ENCODE results near the gene RASGRP1.

Gene RASGRP1

DNA sequence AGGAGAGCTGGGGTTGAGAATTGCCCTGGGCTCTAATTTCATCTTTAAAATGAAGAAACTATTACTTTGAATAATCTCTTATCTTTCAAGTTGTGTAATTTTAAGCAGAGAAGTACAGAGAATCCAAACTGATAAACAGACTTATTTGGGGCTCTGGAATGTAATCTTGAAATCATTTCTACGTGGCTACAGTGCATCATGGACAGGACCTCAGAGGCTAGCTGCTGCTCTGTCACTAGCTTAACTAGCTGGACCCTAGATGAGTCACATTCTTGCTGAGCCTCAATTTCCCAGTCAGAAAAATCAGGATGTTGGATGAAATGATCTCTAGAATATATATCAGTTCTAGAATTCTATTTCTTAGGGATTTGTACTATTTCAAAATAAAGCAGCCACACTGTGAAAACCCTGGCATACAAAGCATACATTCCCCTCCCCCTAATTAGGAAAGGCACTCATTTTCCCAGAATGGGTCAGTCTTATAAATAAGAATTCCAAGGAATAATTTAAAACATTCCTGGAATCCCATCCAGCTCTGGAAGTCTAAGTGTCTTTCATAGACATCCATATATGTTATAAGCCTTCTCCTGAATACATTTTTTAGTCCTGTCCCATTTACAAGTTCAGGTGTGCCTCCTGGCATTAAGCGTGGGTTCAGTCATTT lies 47.2 kb downstream of the RASGRP1 start:
- no peak for DNase-seq (ENCODE audit: low read depth)
- H3K4me3 ChIP-seq (ENCODE audit: low read depth, low read length), result no peak overlapping the region

DNA sequence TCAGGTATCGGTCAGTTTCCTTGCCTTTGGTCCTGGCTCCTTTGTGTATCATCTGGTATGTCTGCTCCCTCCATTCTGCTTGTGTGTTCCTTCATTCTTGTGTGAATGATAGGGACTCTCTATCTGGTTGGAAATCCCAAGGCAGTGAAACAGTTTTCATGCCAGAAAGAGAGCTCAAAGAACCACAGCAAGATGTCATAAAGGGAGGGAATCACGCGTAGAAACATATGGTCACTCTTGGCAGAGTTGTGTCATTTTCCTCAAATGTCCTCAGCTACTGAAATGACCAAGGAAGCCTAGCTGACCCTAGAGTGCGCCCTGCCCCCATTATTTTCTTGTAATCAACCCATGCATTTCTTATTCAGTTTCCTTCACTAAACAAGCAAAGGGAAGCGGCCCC lies 48.0 kb downstream of the RASGRP1 start:
- DNase-seq (ENCODE audit: low read depth), result no peak
- no peak overlapping the region for H3K4me3 ChIP-seq (ENCODE audit: low read depth, low read length)

DNA sequence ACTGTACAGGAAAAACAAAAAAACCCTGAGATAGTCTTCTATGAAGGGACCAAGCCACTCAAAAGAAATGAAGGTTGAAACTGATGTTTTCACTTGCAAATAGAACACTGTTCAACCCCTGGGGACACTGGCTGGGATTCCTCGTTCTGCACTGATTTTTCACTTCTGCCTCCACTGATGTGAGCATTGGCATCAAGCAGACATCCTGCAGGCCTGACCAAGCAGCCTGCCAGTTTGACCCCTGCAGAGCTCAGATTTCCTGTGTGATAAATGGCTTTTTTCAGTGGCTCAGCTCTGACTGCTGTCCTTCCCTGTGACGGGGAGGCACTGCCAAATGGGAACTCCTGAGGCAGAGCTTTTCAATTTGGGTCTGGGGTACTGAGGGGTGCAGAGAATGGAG lies 50.0 kb downstream of the RASGRP1 start:
- DNase-seq (ENCODE audit: low read depth), result no peak

DNA sequence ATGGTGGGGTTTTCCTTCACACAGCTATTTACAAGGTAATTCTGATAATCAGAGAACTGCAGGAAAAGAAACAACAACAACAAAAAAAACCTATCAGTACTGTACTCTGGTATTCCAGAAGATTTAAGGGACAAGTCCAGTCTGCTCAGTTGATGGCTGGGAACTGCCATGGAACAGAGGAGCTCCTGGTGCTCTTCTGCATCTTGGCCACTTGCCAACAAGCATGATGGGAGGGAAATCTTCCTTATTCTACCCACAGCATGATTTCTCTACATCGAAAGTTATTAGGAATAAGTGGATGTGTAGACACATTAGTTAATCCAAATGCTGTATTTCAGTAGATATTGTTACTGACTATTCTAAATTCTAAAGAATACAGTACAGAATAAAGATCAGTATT lies 51.7 kb downstream of the RASGRP1 start:
- no peak overlapping the region for H3K4me3 ChIP-seq (ENCODE audit: low read depth, low read length)
- DNase-seq (ENCODE audit: low read depth), result no peak

More for the DNA sequence above, 50.0 kb downstream of the RASGRP1 start:
- no peak overlapping the region for H3K4me3 ChIP-seq (ENCODE audit: low read depth, low read length)

DNA sequence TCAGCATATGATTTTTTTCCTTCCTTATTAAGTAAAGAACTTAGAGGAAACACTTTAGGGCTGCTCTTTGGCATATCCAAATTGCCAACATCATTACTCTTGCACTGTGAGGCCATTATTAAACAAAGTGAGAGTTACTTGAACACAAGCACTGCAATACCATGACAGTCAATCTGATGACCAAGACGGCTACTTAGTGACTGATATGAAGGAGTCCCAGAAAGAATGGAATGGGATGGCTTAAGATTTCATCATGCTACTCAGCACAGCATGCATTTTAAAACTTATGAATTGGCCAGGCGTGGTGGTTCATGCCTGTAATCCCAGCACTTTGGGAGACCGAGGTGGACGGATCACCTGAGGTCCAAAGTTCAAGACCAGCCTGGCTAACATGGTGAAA lies 55.5 kb downstream of the RASGRP1 start:
- DNase-seq (ENCODE audit: low read depth), result no peak
- no peak overlapping the region for H3K4me3 ChIP-seq (ENCODE audit: low read depth, low read length)

DNA sequence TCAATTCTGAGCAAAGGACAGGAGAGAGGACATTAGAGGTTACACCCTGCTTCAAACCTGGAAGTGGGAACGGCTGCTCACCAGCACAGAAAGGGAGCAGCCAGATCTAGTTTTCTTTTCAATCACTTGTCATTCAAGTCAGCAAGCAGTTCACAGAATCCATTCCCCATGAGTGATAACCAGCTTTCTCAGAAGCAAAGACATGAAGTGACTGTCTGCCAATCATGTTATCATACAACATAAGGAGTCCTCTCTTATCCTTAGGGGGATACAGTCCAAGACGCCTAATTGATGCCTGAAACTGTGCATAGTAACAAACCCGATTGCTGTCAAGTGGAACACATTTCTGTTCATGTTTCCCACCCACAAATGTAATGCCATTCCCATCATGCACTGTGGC lies 56.0 kb downstream of the RASGRP1 start:
- no peak for DNase-seq (ENCODE audit: low read depth)
- no peak overlapping the region for H3K4me3 ChIP-seq (ENCODE audit: low read depth, low read length)

DNA sequence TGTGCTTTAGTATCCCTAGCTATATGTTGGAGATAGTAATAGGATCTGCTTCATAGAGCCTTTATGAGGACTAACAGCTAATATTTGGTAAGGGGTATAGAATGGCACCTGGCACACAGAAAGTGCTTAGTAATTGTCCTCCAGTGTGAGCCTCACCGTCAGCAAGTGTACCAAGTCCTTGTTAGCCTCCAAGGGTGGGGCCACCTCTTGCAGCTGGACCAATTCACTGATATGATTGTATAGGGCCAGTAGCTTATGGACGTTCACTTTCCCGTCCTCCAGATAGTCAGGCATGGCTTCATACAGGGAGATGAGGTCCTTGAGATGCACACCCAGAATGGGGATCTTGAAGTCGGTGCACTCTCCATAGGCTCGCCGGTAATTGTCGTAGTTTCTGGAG lies 57.0 kb downstream of the RASGRP1 start:
- DNase-seq (ENCODE audit: low read depth), result no peak
- no peak overlapping the region for H3K4me3 ChIP-seq (ENCODE audit: low read depth, low read length)

DNA sequence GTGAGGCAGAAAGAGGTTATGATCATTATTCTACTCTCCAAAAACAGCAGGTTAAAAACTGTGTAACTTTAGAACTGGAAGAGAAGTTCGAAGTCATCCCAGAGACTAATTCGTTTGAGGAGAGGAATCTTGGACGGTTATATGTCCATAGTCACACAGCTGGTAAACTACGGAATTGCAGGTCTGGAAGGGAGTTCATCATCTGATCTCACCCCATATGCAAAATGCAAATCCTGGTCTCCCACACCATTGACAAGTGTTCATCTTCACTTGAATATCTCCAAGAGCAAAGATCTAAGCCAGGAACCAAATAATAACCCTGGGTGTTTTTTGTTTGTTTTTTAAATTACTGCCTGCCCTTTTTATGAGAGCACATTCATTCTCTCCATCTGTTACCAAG lies 57.6 kb downstream of the RASGRP1 start:
- no peak overlapping the region for H3K4me3 ChIP-seq (ENCODE audit: low read depth, low read length)
- DNase-seq (ENCODE audit: low read depth), result no peak

DNA sequence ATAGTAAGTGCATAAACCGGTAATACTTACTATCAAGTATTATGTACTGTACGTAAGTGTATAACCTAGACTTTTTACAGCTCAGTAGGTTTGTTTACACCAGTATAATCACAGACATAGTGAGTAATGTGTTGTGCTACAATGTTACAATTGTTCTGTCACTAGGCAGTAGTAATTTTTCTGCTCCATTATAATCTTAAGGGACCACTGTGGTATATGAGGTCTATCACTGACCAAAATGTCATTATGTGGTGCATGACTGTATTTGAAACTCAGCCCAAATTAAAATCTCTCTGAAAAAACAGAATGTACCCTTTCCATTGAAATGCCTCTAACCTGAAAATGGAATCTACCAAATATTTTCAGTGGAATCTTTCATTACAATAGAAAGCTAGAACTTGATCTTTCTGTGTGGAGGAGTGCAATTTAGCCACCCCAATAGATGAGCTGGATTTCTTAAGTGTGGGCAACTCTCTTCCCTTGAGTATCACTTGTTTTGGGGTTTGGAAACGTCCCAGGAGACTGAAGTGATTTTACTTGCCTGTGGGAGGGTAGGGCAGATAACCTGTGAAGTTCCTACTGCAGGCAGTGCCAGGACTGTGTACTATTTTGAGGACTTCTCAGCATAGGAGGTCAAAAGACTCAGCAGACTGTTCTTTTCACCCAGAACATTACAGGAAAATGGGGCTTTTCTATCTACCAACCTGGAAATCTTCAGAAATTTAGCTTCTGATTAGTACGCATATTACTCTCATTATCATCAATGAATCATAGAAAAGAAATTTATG lies 59.7 kb downstream of the RASGRP1 start:
- no peak for DNase-seq (ENCODE audit: low read depth)
- H3K4me3 ChIP-seq (ENCODE audit: low read depth, low read length), result no peak overlapping the region

DNA sequence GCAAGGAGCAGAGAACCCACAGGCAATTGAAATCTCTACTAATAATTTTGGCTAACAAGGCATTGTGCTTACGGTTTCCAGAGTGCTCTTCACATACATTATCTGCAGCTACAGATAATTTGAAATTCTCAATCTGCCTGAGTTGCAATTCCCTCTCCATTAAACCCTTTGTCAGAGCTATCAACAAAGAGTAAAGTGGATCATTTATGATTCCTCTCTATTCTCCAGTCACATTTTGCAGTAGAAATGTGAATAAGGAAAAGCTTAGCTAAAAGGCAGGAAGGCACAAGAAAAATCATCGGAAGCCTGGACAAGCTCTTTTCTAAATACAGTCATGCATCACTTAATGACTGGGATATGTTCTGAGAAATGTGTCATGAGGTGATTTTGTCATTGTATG lies 61.1 kb downstream of the RASGRP1 start:
- no peak for DNase-seq (ENCODE audit: low read depth)
- H3K4me3 ChIP-seq (ENCODE audit: low read depth, low read length), result no peak overlapping the region

DNA sequence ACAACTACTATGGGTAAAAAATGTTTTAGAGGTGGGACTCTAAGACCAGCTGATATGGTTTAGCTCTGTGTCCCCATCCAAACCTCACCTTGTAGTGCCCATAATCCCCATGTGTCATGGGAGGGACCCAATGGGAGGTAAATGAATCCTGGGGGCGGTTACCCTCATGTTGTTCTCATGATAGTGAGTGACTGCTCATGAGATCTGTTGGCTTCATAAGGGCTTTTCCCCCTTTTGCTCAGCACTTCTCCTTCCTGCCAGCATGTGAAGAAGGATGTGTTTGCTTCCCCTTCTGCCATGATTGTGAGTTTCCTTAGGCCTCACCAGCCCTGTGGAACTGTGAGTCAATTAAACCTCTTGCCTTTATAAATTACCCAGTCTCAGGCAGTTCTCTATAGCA lies 65.0 kb downstream of the RASGRP1 start:
- no peak for DNase-seq (ENCODE audit: low read depth)
- H3K4me3 ChIP-seq (ENCODE audit: low read depth, low read length), result no peak overlapping the region

DNA sequence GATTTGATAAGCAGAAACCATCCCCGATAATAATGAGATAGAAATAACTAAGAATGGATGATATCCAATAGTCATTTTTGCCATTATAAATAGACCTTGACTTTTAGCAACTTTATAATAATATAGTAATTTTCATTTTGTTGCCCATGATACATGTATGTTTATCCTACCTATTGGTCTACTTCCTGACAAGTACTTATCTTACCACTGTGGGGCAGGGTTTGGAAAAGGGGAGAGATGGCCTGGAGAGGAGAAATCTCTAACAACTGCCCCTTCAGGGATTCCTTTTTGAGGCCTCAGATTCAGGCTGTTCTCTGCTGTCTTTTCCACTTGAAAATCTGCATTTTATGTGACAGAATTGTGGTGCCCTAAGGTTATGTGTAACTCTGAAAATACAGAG lies 68.5 kb downstream of the RASGRP1 start:
- no peak overlapping the region for H3K4me3 ChIP-seq (ENCODE audit: low read depth, low read length)
- no peak for DNase-seq (ENCODE audit: low read depth)

DNA sequence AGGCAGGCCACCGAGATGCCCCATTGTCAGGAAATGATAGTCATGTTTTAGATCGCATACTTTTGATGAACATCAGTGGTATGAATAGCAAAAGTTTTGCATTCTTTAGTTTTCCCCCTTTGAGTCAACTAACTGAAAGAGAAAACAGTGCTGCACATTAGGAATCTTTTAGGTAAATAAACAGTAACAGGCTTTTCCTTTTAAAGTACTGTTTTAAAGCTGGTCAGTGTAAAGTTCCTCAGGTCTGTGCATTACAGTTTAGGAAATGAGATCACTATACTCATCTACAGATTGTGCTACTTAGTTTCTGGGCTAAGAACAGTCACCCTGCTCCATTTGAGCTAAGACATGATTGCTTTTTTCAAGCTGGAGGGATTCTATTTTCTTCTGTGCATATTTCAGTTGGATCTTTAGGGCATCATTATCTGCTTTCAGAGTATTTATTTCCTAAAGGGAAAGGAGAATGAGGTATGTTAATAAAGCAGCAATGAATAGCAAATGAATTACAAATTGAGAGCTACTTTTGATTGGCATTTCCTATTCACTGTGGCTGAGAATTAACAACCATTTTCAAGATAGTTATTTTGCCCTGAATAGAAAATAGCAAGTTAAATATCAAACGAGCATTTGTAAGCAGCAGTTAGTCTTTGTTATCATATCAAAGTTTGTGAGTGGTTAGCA lies 74.2 kb downstream of the RASGRP1 start:
- H3K4me3 ChIP-seq (ENCODE audit: low read depth, low read length), result no peak overlapping the region
- no peak for DNase-seq (ENCODE audit: low read depth)

DNA sequence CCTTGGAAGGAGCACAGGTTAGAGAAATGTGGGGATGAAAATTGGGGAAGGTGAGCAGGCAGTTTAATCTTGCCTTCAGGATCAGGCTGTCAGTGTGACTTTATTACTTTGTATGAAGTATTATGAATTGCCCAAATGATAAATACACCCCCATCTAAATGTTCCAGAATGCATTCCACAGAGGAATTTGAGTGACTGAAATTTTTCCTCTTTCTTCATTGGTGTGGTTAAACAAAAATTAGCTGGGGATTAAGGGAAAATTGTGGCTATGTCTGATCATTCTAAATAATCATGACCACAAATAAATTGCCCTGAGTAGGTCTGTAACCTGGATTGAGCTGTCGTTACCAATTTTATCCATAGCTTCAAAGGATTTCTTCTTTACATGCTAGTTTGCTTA lies 77.2 kb downstream of the RASGRP1 start:
- H3K4me3 ChIP-seq (ENCODE audit: low read depth, low read length), result no peak overlapping the region
- no peak for DNase-seq (ENCODE audit: low read depth)

DNA sequence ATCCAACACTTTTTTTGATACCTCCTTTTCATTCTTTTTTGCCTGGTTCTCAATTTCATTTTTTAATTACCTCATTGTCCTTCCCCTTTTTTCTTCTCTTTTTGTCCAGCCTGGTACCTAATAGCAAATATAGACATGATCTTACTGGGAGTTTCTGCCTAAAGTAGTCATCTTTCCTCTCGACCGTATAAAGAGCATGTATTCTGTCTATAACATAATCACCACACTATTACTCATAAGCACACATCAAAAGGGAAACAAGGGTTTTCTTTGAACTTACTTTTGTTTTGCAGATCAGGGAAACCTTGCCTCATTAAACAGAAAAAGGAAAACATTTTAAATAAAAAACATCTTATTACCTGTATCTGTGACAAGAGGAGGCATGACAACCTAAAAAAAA lies 77.7 kb downstream of the RASGRP1 start:
- no peak overlapping the region for H3K4me3 ChIP-seq (ENCODE audit: low read depth, low read length)
- no peak for DNase-seq (ENCODE audit: low read depth)

DNA sequence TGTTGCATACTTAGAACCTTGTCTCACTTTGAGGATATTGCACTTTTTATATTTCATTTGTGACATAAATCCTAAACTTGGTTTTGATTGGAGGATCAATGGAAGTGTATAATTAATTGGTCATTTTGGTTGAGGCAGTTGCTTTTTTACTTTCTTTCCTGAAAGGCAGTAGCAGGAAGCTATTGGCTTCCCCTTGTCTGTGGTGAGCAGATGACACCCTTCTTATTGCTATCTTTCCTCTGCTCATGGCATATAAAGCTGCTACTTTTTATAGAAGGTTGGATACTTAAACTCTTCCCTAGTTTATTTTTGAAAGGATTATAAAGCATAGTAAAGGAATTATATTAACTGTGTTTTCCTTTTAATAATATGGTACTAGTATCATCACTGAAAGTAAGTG lies 82.0 kb downstream of the RASGRP1 start:
- H3K4me3 ChIP-seq (ENCODE audit: low read depth, low read length), result no peak overlapping the region
- DNase-seq (ENCODE audit: low read depth), result no peak

DNA sequence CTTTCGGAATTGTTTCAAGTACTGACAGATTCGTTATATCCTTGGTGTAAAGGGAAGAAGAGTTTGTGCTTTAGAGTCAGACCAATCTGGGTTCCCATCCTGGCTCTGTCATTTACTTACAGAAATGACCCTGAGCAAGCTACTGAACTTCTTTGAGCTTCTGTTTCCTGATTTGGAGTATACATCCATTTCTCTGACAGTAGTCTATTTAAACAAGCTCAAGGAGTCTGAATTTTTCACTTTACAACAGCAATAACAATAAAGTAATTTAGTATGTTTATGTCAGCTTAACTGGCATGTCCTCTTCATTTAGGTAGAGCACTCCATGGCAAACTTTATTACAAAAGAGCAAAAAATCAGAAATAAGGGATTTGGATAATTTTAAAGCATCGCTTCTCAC lies 82.9 kb downstream of the RASGRP1 start:
- no peak overlapping the region for H3K4me3 ChIP-seq (ENCODE audit: low read depth, low read length)
- DNase-seq (ENCODE audit: low read depth), result no peak

DNA sequence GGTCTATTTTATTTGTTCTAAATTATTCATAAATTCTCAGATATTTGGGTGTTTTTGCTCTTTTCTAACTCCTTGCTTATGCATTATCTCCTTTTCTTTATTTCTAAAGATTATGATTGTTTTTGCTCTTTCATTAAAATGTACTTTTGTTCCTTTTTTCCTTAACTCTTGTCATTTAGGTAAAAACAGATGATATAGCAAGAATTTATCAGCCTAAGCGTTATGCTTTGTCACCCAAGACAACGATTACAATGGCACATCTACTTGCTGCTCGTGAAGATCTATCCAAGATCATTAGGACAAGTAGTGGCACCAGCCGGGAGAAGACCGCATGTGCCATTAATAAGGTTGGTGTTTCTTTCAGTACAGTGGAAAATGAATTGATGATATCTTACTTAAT lies 83.5 kb downstream of the RASGRP1 start:
- no peak for DNase-seq (ENCODE audit: low read depth)
- no peak overlapping the region for H3K4me3 ChIP-seq (ENCODE audit: low read depth, low read length)

DNA sequence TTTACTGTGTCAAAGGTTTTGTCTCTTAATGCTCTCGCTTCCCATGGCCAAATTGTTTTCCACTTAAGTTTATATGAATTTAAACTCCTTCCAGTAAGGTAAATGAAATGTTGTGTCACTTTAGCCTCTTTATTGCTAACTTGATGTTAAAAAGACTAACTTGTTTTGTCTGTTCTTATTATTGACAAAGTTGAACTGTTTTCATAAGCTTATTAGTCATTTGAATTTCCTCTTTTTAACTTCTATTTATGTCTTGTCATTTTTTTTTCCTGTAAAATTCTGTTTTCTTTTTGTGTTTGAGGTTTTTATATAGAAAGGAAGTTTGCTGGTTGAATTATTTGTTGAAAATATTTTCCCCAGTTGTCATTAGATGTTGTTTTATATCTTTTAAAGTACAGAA lies 84.9 kb downstream of the RASGRP1 start:
- H3K4me3 ChIP-seq (ENCODE audit: low read depth, low read length), result no peak overlapping the region
- no peak for DNase-seq (ENCODE audit: low read depth)

DNA sequence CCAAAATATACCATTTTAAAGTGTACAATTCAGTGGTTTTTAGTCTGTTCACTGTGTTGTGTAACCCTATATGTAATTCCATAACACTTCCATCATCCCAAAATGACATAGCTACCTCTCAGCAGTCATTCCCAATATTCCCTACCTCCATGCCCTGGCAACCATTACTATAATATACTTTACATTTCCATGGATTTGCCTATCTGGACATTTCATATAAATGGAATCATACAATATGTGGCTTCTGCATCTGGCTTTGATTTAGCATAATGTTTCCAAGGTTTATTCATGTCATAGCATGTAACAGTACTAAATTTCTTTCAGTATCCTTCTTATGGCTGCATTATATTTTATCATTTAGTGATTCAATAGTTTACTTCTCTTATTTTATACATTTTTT lies 85.3 kb downstream of the RASGRP1 start:
- DNase-seq (ENCODE audit: low read depth), result no peak
- no peak overlapping the region for H3K4me3 ChIP-seq (ENCODE audit: low read depth, low read length)

DNA sequence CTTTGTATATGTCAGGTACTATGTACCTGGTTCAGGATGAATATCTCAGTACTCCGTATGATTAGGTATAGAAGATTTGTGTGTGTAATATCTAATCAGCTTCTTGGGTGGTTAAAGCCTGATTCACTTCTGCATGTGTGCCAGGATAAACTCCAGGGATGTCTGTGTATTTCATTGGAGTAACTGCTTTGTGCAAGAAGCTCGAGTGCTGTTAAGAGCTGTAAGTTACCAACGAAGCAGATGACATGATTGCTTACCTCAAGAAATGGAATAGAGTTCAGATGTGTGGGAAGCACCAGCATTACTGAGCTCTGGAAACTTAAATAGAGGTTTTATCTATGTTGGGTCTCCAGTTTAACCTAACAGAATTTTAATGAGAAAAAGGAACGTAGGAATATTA lies 87.0 kb downstream of the RASGRP1 start:
- H3K4me3 ChIP-seq (ENCODE audit: low read depth, low read length), result no peak overlapping the region
- DNase-seq (ENCODE audit: low read depth), result no peak

Measured in skeletal muscle cell (primary cell).